IPS-15b (cell line): ENCODE results near the gene KRTAP5-7.

Experiments used
- H3K27me3 ChIP-seq: one replicate; pipeline ENCODE4 v1.6.1; 2013; ENCODE audit warnings: low read length; ENCODE audit not compliant: control insufficient read depth, insufficient read depth
- H3K36me3 ChIP-seq: one replicate; pipeline ENCODE4 v1.6.1; 2013; ENCODE audit warnings: low read length; ENCODE audit not compliant: control insufficient read depth, insufficient read depth
- H3K4me1 ChIP-seq: one replicate; pipeline ENCODE4 v1.6.1; 2013; ENCODE audit warnings: mild to moderate bottlenecking, low read length; ENCODE audit not compliant: control insufficient read depth, insufficient read depth
- H3K4me3 ChIP-seq: one replicate; pipeline ENCODE4 v1.5.1; 2013; ENCODE audit warnings: low read depth, low read length
- H3K9ac ChIP-seq: one replicate; pipeline ENCODE4 v1.6.1; 2013; ENCODE audit warnings: low read depth, mild to moderate bottlenecking, low read length
- H3K9me3 ChIP-seq: one replicate; pipeline ENCODE4 v1.6.1; 2013; ENCODE audit warnings: mild to moderate bottlenecking, low read length; ENCODE audit not compliant: control insufficient read depth, insufficient read depth

KRTAP5-7 gene

DNA sequence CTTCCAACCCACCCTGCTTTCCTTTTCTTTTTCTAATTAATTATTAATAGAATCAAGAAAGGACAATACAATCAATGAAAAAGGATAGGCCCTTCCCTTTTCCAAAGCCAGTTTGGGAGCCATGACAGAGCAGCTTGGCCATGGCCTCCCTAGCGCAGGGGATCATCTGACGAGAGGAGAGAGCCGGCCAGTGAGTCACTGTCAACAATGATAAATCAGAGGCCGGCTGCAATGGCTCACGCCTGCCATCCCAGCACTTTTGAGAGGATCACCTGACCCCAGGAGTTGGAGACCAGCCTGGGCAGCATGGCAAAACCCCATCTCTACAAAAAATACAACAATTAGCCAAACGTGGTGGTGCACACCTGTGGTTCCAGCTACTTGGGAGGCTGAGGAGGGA, 27.5 kb upstream of the KRTAP5-7 start:
- Histone ChIP-seq H3K27me3 (no peaks in the 10 kb centered on the region), H3K4me3 (no peak overlapping the region), H3K9me3 (no peaks in the 10 kb centered on the region), H3K36me3 (peaks cover 25% of the 10 kb centered on the region), H3K9ac (no peak overlapping the region), H3K4me1 (no peaks in the 10 kb centered on the region)

DNA sequence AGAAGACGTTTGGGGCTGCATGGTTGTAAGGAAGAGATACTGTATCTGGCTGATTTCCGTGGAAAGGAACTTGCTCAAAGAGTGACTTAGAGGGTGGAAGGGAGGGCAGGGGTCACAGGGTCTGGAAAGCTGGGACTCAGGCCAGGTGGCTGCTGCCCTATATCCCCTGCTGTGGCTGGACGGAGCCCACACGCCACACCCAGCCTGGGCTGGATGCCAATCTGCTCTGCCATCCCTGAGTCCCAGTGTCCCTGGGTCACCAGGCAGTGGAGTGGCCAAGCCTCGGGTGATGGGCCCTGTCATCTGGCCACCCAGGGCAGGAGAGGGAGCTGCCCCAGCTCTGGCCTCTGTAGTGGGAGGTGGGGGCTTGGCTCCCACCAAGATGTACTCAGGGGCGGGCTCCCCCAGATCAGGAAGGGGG, 26.5 kb upstream of the KRTAP5-7 start:
- H3K36me3 ChIP-seq = peaks cover 23% of the 10 kb centered on the region
- no peak overlapping the region for H3K4me3 ChIP-seq
- no peaks in the 10 kb centered on the region for H3K4me1 ChIP-seq
- no peak overlapping the region for H3K9ac ChIP-seq
- H3K9me3 ChIP-seq = no peaks in the 10 kb centered on the region
- no peaks in the 10 kb centered on the region for H3K27me3 ChIP-seq

DNA sequence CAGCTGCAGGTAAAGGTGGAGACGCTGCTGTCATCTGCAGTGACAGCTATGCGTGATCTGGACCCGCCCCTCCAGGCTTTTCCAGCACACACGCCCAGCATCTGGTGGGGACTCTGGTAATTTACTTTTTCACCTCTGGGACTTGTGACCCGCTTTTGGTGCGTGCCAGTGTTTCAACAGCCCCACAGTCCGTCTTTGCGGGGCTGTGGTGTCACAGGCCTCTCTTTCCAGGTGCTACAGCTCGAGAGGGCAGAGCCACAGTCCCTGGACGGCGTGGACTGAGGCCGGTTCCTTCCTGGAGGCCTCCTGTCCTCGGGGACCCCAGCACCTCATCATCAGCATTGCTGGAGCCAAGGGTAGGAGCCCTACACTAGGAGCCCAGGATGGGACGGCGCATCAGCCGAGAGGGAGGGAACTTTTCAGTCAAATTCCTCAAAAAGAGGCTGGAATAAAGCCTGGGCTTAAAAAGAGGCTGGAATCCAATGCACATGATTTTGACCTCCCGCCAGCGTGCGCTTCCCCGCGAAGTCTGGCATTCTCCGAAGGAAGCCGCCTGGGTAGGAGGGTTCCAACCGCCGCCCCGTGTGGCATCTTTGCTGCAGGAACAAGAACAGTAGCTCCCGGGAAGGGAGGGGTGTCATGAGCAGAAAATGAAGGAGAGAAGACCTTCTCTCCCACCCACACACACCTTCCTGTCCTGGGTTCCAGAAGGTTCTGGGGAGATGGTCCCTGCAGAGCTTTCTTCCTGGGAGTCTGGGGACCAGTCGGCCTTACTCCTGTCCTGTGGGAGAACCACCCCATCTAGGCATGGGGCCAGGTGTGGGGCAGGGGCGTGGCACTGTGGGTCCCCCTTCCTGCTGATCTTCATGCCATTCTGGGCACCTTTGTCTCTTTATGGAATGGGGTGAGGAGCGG, 25.7 kb upstream of the KRTAP5-7 start:
- no peaks in the 10 kb centered on the region for H3K9me3 ChIP-seq
- peaks cover 4% of the 10 kb centered on the region for H3K4me1 ChIP-seq
- peaks cover 20% of the 10 kb centered on the region for H3K36me3 ChIP-seq
- no peak overlapping the region for H3K4me3 ChIP-seq
- H3K27me3 ChIP-seq = no peaks in the 10 kb centered on the region
- H3K9ac ChIP-seq = no peak overlapping the region

DNA sequence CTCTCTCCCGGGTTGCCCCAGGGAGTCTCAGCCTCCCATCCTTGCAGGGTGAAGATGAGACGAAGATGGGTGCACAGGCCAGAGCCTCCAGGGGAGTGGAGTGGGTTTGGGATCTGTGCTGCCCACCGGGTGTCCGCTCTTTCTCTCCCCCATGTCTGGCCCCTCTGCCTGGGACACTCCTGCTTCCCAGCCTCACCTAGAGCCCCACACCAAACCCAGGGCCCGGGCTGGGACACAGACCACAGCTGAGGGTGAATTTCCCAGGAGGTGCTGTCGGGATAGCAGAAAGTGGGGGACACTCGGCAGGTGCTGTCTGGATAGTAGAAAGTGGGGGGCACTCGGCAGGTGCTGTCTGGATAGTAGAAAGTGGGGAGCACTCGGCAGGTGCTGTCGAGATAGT, 25.0 kb upstream of the KRTAP5-7 start:
- Histone ChIP-seq H3K4me3 (no peak overlapping the region), H3K36me3 (peaks cover 20% of the 10 kb centered on the region), H3K4me1 (peaks cover 4% of the 10 kb centered on the region), H3K9me3 (no peaks in the 10 kb centered on the region), H3K27me3 (no peaks in the 10 kb centered on the region), H3K9ac (no peak overlapping the region)

DNA sequence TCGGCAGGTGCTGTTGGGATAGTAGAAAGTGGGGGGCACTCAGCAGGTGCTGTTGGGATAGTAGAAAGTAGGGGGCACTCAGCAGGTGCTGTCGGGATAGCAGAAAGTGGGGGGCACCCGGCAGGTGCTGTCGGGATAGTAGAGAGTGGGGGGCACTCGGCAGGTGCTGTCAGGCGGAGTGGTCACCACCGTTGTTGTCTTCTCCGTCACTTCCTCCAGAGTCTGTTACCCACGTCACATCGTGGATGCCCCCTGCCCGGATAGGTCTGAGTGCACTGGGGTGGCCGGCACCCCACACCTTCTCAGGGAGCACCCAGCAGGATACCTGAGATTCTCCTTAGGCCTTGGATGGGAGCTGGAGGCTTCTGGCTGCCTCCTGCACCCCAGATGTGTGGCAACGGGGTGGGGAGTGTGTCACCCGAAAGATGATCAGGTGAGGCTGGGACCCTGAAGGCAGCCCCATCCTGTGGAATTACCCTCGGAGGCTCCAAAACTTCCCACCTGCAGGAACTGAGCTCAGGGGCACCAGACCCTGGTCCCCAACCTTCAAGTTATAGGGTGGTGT, 24.1 kb upstream of the KRTAP5-7 start:
- Histone ChIP-seq H3K27me3 (no peaks in the 10 kb centered on the region), H3K9ac (no peak overlapping the region), H3K4me1 (peaks cover 4% of the 10 kb centered on the region), H3K36me3 (peaks cover 20% of the 10 kb centered on the region), H3K9me3 (no peaks in the 10 kb centered on the region), H3K4me3 (no peak overlapping the region)

DNA sequence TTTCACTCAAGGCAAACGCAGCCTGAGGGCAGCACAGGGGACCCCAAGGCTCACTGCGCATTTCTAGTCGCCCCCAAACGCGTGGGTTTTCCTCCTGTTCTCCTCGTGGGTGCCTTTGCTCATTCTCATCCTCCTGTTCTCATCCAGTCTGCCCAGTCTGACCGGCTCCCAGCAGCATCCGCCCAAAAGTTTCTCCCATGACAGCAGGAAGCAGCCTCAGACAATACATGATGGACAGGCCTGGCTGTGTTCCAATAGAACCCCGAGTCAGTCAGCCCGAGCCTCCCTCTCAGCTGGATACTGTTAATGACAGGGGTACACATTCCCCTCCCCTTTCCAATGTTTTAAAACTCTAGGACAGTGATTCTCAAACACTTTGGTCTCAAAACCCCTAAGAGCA, 22.5 kb upstream of the KRTAP5-7 start:
- Histone ChIP-seq H3K36me3 (peaks cover 9% of the 10 kb centered on the region), H3K27me3 (no peaks in the 10 kb centered on the region), H3K9me3 (no peaks in the 10 kb centered on the region), H3K9ac (no peak overlapping the region), H3K4me1 (peaks cover 4% of the 10 kb centered on the region), H3K4me3 (no peak overlapping the region)

DNA sequence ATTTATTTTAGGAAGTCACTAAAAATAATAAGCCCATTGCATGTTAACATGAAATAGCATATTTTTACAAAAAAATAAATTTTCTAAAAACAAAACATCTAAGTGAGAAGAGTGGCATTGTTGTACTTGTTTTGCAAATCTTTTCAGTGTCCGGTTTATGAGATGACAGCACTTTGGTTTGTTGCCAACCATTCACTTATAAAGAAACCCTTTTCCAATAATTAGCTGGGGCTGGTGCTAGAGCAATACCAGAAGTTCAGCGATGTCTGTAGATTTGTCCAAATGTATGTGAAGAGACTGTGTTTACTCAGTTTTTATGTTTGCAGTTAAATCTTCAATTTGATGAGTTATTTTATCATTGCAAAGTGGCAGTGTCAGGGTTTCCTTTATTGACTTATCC, 22.1 kb upstream of the KRTAP5-7 start:
- peaks cover 4% of the 10 kb centered on the region for H3K4me1 ChIP-seq
- no peaks in the 10 kb centered on the region for H3K9me3 ChIP-seq
- H3K9ac ChIP-seq = no peak overlapping the region
- H3K36me3 ChIP-seq = peaks cover 6% of the 10 kb centered on the region
- H3K27me3 ChIP-seq = no peaks in the 10 kb centered on the region
- H3K4me3 ChIP-seq = no peak overlapping the region

DNA sequence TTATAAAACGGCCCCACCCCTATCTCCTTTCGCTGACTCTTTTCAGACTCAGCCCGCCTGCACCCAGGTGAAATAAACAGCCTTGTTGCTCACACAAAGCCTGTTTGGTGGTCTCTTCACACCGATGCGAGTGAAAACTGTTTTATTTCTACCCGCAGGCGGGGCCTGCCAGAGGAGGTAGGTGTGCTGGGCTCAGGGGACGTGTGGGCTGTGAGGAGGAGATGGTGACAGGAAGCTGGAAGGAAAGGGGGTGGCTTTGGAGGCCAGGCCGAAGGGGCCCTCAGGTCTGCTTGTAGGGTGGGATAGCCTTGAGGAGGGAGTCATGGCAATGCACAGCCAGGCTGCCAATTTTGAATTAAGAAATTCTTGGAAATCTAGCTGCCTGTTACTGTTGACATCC, 21.3 kb upstream of the KRTAP5-7 start:
- Histone ChIP-seq H3K9me3 (peaks cover 3% of the 10 kb centered on the region), H3K4me3 (no peak overlapping the region), H3K36me3 (no peaks in the 10 kb centered on the region), H3K27me3 (no peaks in the 10 kb centered on the region), H3K4me1 (peaks cover 4% of the 10 kb centered on the region), H3K9ac (no peak overlapping the region)

DNA sequence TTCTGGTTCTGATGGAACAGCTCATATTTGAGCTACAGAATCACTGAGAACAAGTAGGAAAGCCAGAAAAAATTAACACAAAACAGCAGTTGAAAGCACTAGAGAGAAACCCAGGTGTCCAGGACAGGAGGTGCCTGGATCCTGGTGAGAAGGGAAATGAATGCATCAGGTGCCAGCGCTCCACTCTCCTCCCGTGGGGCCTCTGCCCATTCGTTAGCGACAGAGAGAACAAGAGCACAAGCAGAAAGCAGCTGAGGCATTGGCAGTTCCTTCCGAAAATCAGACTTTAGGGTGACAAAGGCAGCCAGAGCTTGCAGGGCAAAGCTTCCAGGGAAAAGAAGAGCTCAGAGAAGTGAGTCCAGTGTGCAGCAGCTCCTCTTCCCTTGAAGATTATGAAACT, 20.0 kb upstream of the KRTAP5-7 start:
- no peaks in the 10 kb centered on the region for H3K27me3 ChIP-seq
- no peak overlapping the region for H3K4me3 ChIP-seq
- peaks cover 4% of the 10 kb centered on the region for H3K4me1 ChIP-seq
- no peaks in the 10 kb centered on the region for H3K36me3 ChIP-seq
- H3K9ac ChIP-seq = no peak overlapping the region
- peaks cover 4% of the 10 kb centered on the region for H3K9me3 ChIP-seq

DNA sequence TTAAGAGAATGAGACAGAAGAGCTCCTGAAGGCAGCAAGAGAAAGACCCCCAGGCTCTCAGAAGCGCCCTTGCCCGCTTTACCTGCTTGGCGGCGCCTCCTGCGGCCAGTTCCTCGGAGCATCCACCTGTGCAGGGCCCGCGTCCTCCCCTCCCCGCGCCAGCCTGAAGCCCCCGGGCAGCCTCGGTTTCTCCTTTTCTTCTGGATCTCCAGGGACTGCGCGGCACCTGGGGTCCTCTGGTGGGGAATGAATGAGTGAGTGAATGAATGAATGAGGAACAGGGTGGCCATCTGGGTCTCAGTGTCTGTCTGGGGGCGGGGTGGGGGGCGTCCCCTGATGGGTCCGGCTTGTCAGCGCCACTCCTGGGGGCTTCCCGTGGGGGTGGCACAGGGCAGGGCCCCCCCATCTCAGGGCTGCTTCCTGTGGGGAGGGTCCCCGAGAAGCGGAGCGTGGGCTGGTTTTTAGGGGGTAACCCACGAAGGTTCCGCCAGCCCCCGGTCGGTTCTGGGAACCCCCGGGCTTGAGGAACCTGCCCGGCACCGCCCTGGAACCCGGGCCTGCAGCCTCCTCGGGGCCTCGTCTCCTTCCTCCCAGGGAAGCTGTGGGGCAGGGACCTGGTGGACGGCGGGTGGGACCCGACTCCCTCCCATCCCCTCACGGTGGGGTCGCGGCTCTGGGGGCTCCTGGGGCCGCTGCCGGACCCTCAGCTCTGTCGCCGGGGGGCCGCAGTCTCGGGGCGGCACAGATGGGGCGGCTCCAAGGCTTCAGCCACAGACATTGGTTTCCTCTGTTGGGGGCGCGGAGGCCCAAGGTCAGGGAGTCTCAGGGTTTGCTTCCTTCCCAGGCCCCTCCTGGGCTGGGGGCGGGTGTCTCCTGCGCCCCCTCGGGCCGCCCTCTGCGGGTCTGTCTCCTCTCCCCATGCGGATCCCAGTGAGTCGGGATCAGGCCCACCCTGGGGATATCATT, 8.3 kb upstream of the KRTAP5-7 start:
- Histone ChIP-seq H3K4me3 (no peak overlapping the region), H3K4me1 (no peaks in the 10 kb centered on the region), H3K27me3 (no peaks in the 10 kb centered on the region), H3K36me3 (no peaks in the 10 kb centered on the region), H3K9me3 (no peaks in the 10 kb centered on the region), H3K9ac (no peak overlapping the region)

DNA sequence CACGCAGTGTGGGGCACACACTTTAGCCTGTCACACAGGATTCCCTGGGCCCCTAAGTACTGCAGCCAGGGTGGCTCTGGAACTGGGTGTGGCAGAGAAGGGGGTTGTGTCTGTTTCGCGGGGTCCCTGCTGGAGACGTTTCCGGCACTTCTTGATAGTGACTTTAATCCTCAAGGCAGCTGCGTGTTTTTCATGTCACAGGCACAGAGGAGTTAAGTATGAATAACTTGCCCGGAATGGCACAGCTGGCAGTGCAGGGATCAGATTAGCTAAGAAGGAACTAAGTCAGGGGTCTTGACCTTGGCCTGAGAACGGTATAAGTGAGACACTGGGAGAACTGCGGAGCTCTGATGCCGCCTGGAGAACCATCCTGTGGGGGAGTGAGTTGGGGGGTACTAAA, 7.5 kb upstream of the KRTAP5-7 start:
- Histone ChIP-seq H3K27me3 (no peaks in the 10 kb centered on the region), H3K4me3 (no peak overlapping the region), H3K9me3 (no peaks in the 10 kb centered on the region), H3K4me1 (no peaks in the 10 kb centered on the region), H3K9ac (no peak overlapping the region), H3K36me3 (no peaks in the 10 kb centered on the region)
